ENCODE results near the gene IRF7.

- TF ChIP-seq CTCF (IDR thresholded peaks at IDR 0.05; ENCODE audit: low read depth, low read length, missing input control) (no peak), TAF1 (conservative IDR thresholded peaks at IDR 0.05) (no peak), RXRA (IDR thresholded peaks at IDR 0.05) (no peak), YY1 (IDR thresholded peaks at IDR 0.05) (no peak), REST (IDR thresholded peaks at IDR 0.05) (no peak), JUND (IDR thresholded peaks at IDR 0.05) (no peak), RAD21 (IDR thresholded peaks at IDR 0.05) (no peak), FOXA1 (IDR thresholded peaks at IDR 0.05) (no peak)
Measured at GRCh38 chr11:618856-619627, 3.3 kb upstream of the IRF7 start.

All from liver (tissue), 3 donors.